D721Med (cell line): ENCODE results near the gene CACNG5.

Experiments
- DNase-seq: peaks from one replicate; pipeline ENCODE4 v3.0.0; 2011; ENCODE audit warnings: low spot score; ENCODE audit not compliant: insufficient read length
- FAIRE-seq: peaks from 2 replicates; lab custom pipeline; 2011; peaks lifted over from hg19 to GRCh38; lab: Jason Lieb, UNC
- TF ChIP-seq, protein P1 (sequence below): IDR thresholded peaks from 2 replicates; pipeline ENCODE4 v1.5.1; 2012; ENCODE audit warnings: mild to moderate bottlenecking, control low read depth; ENCODE audit not compliant: insufficient read depth; ENCODE audit errors: missing control alignments

Gene CACNG5

DNA sequence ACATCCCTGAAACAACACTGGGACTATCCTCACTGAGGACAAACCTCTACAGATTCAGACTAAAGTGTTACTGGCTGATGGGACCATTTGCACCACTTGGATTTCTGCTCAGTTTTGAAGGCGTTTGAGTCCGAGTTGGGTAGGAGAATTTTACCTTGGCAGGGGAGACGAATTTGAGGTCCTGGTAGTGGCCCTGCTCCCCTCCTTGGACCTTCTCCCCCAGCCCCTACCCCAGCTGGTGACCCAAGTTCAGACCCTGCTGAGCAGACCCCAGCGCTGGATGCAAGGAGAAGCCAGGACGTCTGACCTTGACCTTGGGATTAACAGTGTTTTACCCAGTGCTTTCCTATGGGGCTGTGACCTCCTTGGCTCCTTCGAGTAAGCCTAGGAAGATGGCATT lies 13.6 kb downstream of the CACNG5 start:
- FAIRE-seq (no peak), DNase-seq (no peak)
- TF ChIP-seq, protein P1, sequence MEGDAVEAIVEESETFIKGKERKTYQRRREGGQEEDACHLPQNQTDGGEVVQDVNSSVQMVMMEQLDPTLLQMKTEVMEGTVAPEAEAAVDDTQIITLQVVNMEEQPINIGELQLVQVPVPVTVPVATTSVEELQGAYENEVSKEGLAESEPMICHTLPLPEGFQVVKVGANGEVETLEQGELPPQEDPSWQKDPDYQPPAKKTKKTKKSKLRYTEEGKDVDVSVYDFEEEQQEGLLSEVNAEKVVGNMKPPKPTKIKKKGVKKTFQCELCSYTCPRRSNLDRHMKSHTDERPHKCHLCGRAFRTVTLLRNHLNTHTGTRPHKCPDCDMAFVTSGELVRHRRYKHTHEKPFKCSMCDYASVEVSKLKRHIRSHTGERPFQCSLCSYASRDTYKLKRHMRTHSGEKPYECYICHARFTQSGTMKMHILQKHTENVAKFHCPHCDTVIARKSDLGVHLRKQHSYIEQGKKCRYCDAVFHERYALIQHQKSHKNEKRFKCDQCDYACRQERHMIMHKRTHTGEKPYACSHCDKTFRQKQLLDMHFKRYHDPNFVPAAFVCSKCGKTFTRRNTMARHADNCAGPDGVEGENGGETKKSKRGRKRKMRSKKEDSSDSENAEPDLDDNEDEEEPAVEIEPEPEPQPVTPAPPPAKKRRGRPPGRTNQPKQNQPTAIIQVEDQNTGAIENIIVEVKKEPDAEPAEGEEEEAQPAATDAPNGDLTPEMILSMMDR, result no peak

DNA sequence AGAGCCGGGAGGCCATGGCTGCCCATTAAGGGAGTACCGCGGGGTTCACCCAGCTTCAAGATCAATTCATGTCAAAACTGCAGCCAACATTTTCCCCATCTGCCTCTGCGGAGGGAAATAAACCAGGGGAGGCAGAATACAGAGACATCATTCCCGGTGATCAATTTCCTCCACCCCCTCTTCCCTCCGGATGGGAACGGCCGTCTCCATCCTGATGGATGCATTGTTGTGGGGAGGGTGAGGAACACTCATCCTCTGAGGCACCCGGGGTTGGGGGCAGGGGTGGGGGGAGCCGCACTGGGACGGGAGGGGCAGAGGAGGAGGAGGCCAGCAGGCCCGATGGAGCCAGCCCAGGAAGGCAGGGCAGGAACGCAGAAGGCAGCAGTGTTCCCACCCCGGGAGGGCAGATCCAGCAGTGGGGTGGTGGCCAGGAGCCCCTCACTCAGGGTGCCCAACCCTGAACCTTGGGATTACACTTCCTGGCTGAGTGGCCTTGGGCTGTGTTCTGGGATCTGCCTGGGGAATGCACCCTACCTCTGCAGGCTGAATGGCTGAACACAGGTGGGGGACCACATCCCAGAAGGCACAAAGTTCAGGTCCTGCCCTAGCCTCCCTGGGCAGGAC lies 14.2 kb downstream of the CACNG5 start:
- FAIRE-seq, result no peak
- TF ChIP-seq, protein P1, result no peak
- DNase-seq, result no peak

DNA sequence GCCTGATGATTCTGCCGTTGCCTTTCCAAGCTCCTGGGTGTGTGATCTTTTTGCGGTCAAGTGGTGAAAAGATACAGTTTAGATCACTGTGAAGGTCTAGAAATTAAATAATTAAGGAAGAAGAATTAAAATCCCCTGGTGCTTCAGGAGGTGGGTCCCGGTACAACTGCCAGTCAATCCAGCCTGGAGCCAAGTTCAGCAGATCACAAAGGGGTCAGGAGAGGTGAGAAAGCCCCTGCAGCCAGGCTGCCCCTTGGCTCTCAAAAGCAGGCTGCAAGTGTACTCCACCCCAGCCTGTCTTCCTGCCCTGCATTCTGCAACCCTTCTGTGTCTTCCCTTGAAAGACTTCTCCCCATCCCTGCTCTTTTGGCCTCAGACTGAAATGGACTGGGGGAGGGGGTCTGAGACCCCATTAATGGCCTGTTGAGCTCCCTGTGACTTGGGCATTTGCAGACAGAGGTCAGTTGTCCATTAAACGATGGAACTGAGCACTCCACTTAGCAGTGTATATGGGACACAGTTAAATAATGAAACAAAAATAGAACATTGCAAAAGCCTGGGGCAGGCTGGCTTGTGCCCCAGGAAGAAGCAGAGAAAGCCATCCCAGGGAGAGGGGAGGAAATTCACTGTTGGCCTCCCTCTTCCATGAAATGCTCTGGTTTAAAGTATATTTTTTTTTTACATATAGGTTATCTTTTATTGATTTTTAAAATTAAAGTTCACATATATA lies 15.1 kb downstream of the CACNG5 start:
- DNase-seq (no peak), FAIRE-seq (no peak)
- TF ChIP-seq, protein P1, result no peak

DNA sequence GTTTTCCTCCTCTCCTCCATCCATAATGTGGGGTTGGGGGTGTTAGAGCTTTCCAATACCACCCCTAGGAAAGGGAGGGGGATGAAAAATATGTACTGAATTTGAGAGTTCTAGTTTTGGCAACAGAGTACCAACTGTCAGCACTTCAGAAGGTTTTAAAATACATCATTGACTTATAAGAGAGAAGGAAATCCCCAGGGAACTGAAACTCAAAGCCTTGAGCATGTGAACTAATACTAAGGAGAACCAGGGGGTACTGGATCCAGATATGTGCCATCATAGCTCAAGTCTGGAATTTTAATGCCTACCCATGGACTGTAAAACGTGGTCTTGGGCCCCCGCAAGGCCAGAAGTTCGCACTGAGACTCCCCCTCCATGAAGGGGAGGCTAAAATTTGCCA lies 15.8 kb downstream of the CACNG5 start:
- FAIRE-seq (no peak), DNase-seq (no peak)
- TF ChIP-seq, protein P1, result no peak

DNA sequence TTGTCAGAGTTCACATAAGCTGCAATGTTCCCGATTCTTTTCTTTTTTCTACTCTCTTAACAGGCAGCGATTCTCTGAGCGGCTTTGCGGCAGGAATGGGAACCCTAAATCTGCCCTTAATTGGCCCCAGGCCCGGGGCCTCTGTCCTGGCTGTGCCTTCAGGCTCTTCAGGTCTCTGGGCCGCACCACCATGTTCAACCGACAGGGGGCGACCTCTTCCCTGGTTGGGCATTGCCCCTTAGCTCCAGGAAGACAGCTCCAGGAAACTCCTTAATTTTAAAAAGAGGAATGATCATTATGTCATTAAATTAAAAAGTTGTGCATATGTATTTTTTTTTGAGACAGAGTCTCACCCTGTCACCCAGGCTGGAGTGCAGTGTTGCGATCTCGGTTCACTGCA lies 20.3 kb downstream of the CACNG5 start:
- DNase-seq (no peak), FAIRE-seq (no peak)
- TF ChIP-seq, protein P1, result peak; percentile 8

DNA sequence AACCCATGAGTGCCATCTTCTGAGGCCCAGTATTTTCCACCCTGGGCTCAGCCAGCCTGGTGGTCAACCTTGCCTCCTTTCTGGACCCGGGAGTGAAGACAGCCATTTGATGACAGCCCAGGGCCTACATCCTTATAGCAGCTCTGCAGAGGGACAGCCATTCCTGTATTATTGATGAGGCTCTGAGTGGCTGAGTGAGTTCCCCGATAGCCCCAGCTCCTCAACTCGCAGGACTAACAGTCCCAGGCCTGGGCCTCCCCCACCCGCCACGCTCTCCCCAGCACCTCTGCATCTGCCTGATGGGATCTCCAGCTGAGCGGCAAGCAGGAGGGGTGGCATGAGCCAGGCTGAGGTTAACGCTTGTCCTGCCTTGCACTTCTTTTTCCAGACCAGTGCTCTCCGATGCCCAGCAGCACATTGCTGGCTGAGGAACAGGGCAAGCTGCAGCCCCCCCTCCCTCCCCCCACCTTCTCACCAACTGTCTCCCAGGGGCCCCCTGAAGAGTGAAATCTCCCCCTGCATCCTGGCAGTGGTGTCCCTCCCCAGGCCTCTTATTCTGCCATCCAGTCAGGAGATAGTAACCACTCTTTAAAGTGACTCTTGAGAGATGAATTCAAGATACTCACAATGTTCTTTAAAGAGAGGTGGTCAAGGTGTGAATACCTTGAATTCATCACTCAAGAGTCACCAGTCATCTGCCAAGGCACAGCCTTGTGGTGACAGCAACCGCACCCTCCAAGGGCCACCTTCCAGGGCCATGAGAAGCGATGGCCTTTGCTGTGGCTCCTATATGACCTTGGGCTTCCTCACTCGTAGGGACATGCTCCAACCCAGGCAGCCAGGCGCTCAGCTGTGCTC lies 23.5 kb downstream of the CACNG5 start:
- TF ChIP-seq, protein P1, result no peak
- FAIRE-seq (no peak), DNase-seq (no peak)
